GM12872 (cell line): ENCODE measurements around the gene AFF4.

ENCODE experiments used
- CTCF ChIP-seq: IDR thresholded peaks from 3 replicates; pipeline ENCODE4 v1.5.1; 2011; ENCODE audit warnings: low read depth, mild to moderate bottlenecking, low read length, moderate library complexity; ENCODE audit not compliant: insufficient read depth

AFF4 gene

GRCh38 chr5:132905938-132906337 lies 57.5 kb downstream of the AFF4 start:
- no peak for TF ChIP-seq CTCF

- 0 out of 3 replicates have a peak, but pooled peaks have one; percentile 2 for TF ChIP-seq CTCF
Observed at GRCh38 chr5:132901730-132902129, 61.7 kb downstream of the AFF4 start.

- no peak for TF ChIP-seq CTCF
Observed at GRCh38 chr5:132901036-132901435, 62.4 kb downstream of the AFF4 start.

- no peak for TF ChIP-seq CTCF
Observed at GRCh38 chr5:132898094-132898493, 65.3 kb downstream of the AFF4 start.

- no peak for TF ChIP-seq CTCF
Observed at GRCh38 chr5:132896685-132897084, 66.7 kb downstream of the AFF4 start.

GRCh38 chr5:132895719-132896305 lies 67.6 kb downstream of the AFF4 start:
- no peak for TF ChIP-seq CTCF

- no peak for TF ChIP-seq CTCF
Observed at GRCh38 chr5:132890817-132891216, 72.6 kb downstream of the AFF4 start.

- TF ChIP-seq CTCF: no peak
Observed at GRCh38 chr5:132889501-132889900, 73.9 kb downstream of the AFF4 start.
